ENCODE data around the gene FAM3D.

FAM3D gene

GRCh38 chr3:58584690-58585004 is 81.9 kb downstream of the FAM3D start:
- H3K27me3 ChIP-seq (ENCODE audit: insufficient read depth, poor library complexity, severe bottlenecking), result peaks cover 30% of the 10 kb centered on the region

More at GRCh38 chr3:58584690-58585004, 81.9 kb downstream of the FAM3D start:
- peak overlapping the region; percentile 65 for H3K4me3 ChIP-seq (replicated peaks; ENCODE audit: insufficient read depth, low read length)
- no peak for TF ChIP-seq POLR2AphosphoS5 (IDR thresholded peaks at IDR 0.05; ENCODE audit: low read depth)
- no peak for TF ChIP-seq SPI1 (IDR thresholded peaks at IDR 0.05; ENCODE audit: borderline replicate concordance, low read depth)
- no peak for TF ChIP-seq GABPA (IDR thresholded peaks at IDR 0.05; ENCODE audit: low read depth)
- DNase-seq (ENCODE audit: low read depth in 1 of 2, low spot score in 1 of 2), result no peak
- H3K27ac ChIP-seq (replicated peaks), result no peak overlapping the region

Data from HL-60 (cell line).